Activated CD4-positive, alpha-beta T cell treated with anti-CD3 and anti-CD28 coated beads, Interleukin-10, Interleukin-2, amounts not matched to agents 100 ng/mL and 50 ng/mL, durations not matched to agents 16 hours and 8 hours (primary cell): ENCODE data around the gene SORCS2.
"Not testable (repeated sequence)": the region's sequence is repeated elsewhere in the genome, so short reads cannot be mapped to it uniquely, and the experiment has no call there.

ENCODE experiments used
- DNase-seq: peaks from one replicate; pipeline ENCODE4 v3.0.0-alpha.2; 2020

Gene SORCS2

GRCh38 chr4:7573576-7574091, 381.3 kb downstream of the SORCS2 start:
- DNase-seq = no peak

- no peak for DNase-seq
Measured at GRCh38 chr4:7574287-7575014, 382.1 kb downstream of the SORCS2 start.

GRCh38 chr4:7575426-7575825, 383.1 kb downstream of the SORCS2 start:
- DNase-seq = no peak

GRCh38 chr4:7577361-7578039, 385.2 kb downstream of the SORCS2 start:
- DNase-seq = not testable (repeated sequence)

- peak; percentile 2 for DNase-seq
Measured at GRCh38 chr4:7581477-7581876, 389.1 kb downstream of the SORCS2 start.

GRCh38 chr4:7582313-7583097, 390.2 kb downstream of the SORCS2 start:
- DNase-seq = no peak

GRCh38 chr4:7584098-7584497, 391.8 kb downstream of the SORCS2 start:
- no peak for DNase-seq

GRCh38 chr4:7584606-7585159, 392.3 kb downstream of the SORCS2 start:
- DNase-seq = no peak

GRCh38 chr4:7585768-7586167, 393.4 kb downstream of the SORCS2 start:
- no peak for DNase-seq

- DNase-seq = no peak
Measured at GRCh38 chr4:7587433-7588405, 395.4 kb downstream of the SORCS2 start.

- no peak for DNase-seq
Measured at GRCh38 chr4:7590189-7590588, 397.9 kb downstream of the SORCS2 start.

- DNase-seq = no peak
Measured at GRCh38 chr4:7590899-7591298, 398.6 kb downstream of the SORCS2 start.

GRCh38 chr4:7591409-7592053, 399.2 kb downstream of the SORCS2 start:
- DNase-seq = no peak

GRCh38 chr4:7593646-7594412, 401.5 kb downstream of the SORCS2 start:
- no peak for DNase-seq

GRCh38 chr4:7595934-7596461, 403.7 kb downstream of the SORCS2 start:
- DNase-seq = no peak

- no peak for DNase-seq
Measured at GRCh38 chr4:7596918-7597606, 404.7 kb downstream of the SORCS2 start.

- DNase-seq = no peak
Measured at GRCh38 chr4:7598939-7599790, 406.8 kb downstream of the SORCS2 start.

- no peak for DNase-seq
Measured at GRCh38 chr4:7600247-7600646, 407.9 kb downstream of the SORCS2 start.

- DNase-seq = not testable (repeated sequence)
Measured at GRCh38 chr4:7602166-7602565, 409.8 kb downstream of the SORCS2 start.
